Measurements from ENCODE around the gene TNF. TPM values are rescaled to one million over a fixed set of nuclear protein-coding genes. Genes with fewer than 3 reads are reported as not detected.

The TNF gene
- total and polyA plus RNA-seq, 2 donors from 2014 or later, result 0.69 to 5.4 TPM

DNA sequence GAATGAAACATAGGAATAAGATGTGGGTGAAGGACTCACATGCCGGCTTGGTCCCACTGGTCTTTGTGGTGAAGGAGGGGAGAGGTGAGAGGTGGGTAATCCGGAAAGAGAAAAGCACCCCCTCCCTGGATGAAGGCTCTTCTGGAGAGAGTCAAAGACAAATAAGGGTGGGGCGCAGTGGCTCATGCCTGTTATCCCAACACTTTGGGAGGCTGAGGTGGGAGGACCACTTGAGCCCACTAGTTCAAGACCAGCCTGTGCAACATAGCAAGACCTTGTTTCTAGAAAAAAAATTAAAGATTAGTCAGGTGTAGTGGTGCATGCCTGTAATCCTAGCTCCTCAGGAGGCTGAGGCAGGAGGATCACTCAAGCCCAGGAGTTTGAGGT is 3.7 kb downstream of the TNF start:
- H3K9me3 ChIP-seq (ENCODE audit: control insufficient read depth in 2 of 3, insufficient read depth in 1 of 3, low read length in 3 of 3), result no peaks in the 10 kb centered on the region
- no peak overlapping the region for H3K9ac ChIP-seq (ENCODE audit: low read length in 3 of 3)
- H3K27ac ChIP-seq (ENCODE audit: low read depth in 2 of 2, low read length in 2 of 2), result no peak overlapping the region
- H3K27me3 ChIP-seq (ENCODE audit: control insufficient read depth, insufficient read depth, low read length), result no peaks in the 10 kb centered on the region
- TF ChIP-seq, protein P1, sequence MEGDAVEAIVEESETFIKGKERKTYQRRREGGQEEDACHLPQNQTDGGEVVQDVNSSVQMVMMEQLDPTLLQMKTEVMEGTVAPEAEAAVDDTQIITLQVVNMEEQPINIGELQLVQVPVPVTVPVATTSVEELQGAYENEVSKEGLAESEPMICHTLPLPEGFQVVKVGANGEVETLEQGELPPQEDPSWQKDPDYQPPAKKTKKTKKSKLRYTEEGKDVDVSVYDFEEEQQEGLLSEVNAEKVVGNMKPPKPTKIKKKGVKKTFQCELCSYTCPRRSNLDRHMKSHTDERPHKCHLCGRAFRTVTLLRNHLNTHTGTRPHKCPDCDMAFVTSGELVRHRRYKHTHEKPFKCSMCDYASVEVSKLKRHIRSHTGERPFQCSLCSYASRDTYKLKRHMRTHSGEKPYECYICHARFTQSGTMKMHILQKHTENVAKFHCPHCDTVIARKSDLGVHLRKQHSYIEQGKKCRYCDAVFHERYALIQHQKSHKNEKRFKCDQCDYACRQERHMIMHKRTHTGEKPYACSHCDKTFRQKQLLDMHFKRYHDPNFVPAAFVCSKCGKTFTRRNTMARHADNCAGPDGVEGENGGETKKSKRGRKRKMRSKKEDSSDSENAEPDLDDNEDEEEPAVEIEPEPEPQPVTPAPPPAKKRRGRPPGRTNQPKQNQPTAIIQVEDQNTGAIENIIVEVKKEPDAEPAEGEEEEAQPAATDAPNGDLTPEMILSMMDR (IDR thresholded peaks at IDR 0.05; ENCODE audit: borderline replicate concordance, extremely low read depth, insufficient read depth), result no peak
- intact Hi-C loops (cut with DNase I), result no loop called here
- FAIRE-seq (no peak), DNase-seq (no peak)
- no peaks in the 10 kb centered on the region for H3K36me3 ChIP-seq (ENCODE audit: control insufficient read depth in 2 of 3, insufficient read depth in 3 of 3, low read length in 3 of 3)
- H3K4me1 ChIP-seq (ENCODE audit: control insufficient read depth in 2 of 3, insufficient read depth in 2 of 3, low read depth in 1 of 3, low read length in 3 of 3), result peaks cover 0 to 7% (median 5%) of the 10 kb centered on the region in 3 donors
- H3K4me3 ChIP-seq (ENCODE audit: low read length in 3 of 3), result no peak overlapping the region

DNA sequence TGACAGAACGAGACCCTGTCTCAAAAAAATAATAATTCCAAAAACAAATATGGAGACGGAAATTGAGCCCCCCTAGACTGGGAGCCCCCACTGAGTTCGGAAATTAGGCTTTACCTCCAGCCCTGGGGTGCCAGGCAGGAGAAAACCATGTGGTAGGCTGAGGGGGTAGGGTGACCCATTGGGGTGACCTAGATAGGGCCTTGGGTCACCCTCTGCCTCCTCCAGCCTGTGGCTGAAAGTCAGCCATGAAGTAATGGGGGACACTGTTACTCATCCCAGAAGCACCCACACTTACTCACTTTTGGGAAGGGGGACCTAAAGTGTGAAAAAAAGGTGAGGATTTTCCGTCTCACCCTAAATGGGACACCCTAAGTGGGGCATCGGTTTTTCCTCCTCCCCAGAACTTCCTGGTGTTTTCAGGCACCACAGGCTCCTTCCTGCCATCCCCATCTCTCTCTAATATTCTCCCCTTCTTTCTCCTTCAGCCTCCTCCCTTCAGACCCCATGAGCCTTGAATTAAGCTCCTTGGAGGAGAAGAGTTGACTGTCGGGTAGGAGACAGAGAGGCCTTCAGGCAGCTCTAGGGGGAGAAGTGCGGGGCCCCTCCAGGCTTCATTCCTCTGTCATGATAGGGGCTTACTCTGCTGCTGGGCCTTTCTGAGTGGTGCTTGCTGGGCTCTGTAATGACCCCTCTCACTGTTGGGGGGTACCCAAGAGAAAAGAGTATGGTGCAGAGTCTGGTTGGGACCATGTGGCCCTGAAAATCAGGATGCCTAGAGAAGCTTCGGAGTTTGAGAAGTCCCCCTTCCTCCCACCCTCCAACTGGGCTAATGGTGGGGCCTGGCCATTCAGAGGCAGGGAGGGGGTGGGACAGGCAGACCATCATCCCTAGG is 4.4 kb downstream of the TNF start:
- Histone ChIP-seq H3K27me3 (ENCODE audit: control insufficient read depth, insufficient read depth, low read length) (no peaks in the 10 kb centered on the region), H3K4me3 (ENCODE audit: low read length in 3 of 3) (peak overlapping the region in 1 of 3 donors; percentile 90), H3K36me3 (ENCODE audit: control insufficient read depth in 2 of 3, insufficient read depth in 3 of 3, low read length in 3 of 3) (no peaks in the 10 kb centered on the region), H3K4me1 (ENCODE audit: control insufficient read depth in 2 of 3, insufficient read depth in 2 of 3, low read depth in 1 of 3, low read length in 3 of 3) (peaks cover 0 to 7% (median 5%) of the 10 kb centered on the region in 3 donors), H3K9me3 (ENCODE audit: control insufficient read depth in 2 of 3, insufficient read depth in 1 of 3, low read length in 3 of 3) (no peaks in the 10 kb centered on the region), H3K27ac (ENCODE audit: low read depth in 2 of 2, low read length in 2 of 2) (no peak overlapping the region), H3K9ac (ENCODE audit: low read length in 3 of 3) (peak overlapping the region in 1 of 3 donors; percentile 71)
- TF ChIP-seq, protein P1 (IDR thresholded peaks at IDR 0.05; ENCODE audit: borderline replicate concordance, extremely low read depth, insufficient read depth), result no peak
- DNase-seq (no peak), FAIRE-seq (no peak)
- intact Hi-C loops (cut with DNase I), result no loop called here

DNA sequence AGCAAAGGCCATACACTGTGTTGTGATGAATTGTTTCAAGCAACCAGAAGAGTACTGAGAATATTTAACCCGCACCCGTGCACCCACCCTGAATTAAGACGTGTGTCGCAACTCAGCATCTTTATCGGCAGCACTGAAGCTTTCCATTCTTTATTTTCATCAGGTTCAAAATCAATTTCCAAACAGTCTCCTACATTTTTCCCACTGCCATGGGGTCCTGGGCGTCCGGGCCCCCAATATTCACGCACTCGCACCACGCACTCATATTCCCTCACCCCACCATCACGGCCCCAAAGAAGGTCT is 5.0 kb downstream of the TNF start:
- Histone ChIP-seq H3K27me3 (ENCODE audit: control insufficient read depth, insufficient read depth, low read length) (no peaks in the 10 kb centered on the region), H3K9ac (ENCODE audit: low read length in 3 of 3) (peak overlapping the region; percentile 8 to 71 (median 70)), H3K27ac (ENCODE audit: low read depth in 2 of 2, low read length in 2 of 2) (no peak overlapping the region), H3K36me3 (ENCODE audit: control insufficient read depth in 2 of 3, insufficient read depth in 3 of 3, low read length in 3 of 3) (no peaks in the 10 kb centered on the region), H3K4me3 (ENCODE audit: low read length in 3 of 3) (peak overlapping the region; percentile 42 to 90 (median 65)), H3K9me3 (ENCODE audit: control insufficient read depth in 2 of 3, insufficient read depth in 1 of 3, low read length in 3 of 3) (no peaks in the 10 kb centered on the region), H3K4me1 (ENCODE audit: control insufficient read depth in 2 of 3, insufficient read depth in 2 of 3, low read depth in 1 of 3, low read length in 3 of 3) (peaks cover 0 to 7% (median 5%) of the 10 kb centered on the region in 3 donors)
- intact Hi-C loops (cut with DNase I), result no loop called here
- DNase-seq, result no peak
- FAIRE-seq, result no peak
- TF ChIP-seq, protein P1 (IDR thresholded peaks at IDR 0.05; ENCODE audit: borderline replicate concordance, extremely low read depth, insufficient read depth), result no peak

All from kidney (tissue), 14 donors.